Esophagus muscularis mucosa (tissue), 4 donors: ENCODE data around the gene RPAP3. TPM values are rescaled to one million over a fixed set of nuclear protein-coding genes. Genes with fewer than 3 reads are reported as not detected.
"Not testable (repeated sequence)": the region's sequence is repeated elsewhere in the genome, so short reads cannot be mapped to it uniquely, and the experiment has no call there.

Experiments
- DNase-seq: peaks from one replicate; pipeline ENCODE4 v3.0.0-alpha.2; 2017; ENCODE audit errors: extremely low spot score
- H3K27ac ChIP-seq, 4 donors: fragments of 200-600 bp; sonication (generic); replicated peaks in 1 of 4; 1 replicate in 3 of 4; 2 replicates in 1 of 4; pipeline ENCODE4 v1.5.1; 2016 to 2019; ENCODE audit warnings: mild to moderate bottlenecking in 1 of 4
- H3K27me3 ChIP-seq, 4 donors: fragments of 200-600 bp; sonication (generic); one replicate each; pipeline versions ENCODE4 v1.5.1 to v1.6.0; 2016 to 2019
- H3K36me3 ChIP-seq, 4 donors: fragments of 200-600 bp; sonication (generic); one replicate each; pipeline ENCODE4 v1.5.1; 2016 to 2019
- H3K4me1 ChIP-seq, 4 donors: fragments of 200-600 bp; sonication (generic); one replicate each; pipeline ENCODE4 v1.5.1; 2016 to 2019
- H3K4me3 ChIP-seq, 4 donors: fragments of 200-600 bp; sonication (generic); 1 replicate in 2 of 4; 2 replicates in 2 of 4; pipeline ENCODE4 v1.5.1; 2016 to 2019; ENCODE audit warnings: mild to moderate bottlenecking in 4 of 4, moderate library complexity in 1 of 4
- H3K9me3 ChIP-seq, 4 donors: fragments of 200-600 bp; sonication (generic); 1 replicate in 3 of 4; 2 replicates in 1 of 4; pipeline ENCODE4 v1.5.1; 2016 to 2019
- CTCF ChIP-seq, 3 experiments: fragments of 200-600 bp in 2 of 3; fragments of 450-650 bp in 1 of 3; sonication (generic) in 2 of 3; IDR thresholded peaks; one replicate each; pipeline ENCODE4 v1.5.1; 2017 to 2019; ENCODE audit warnings: antibody characterized with exemption in 3 of 3, mild to moderate bottlenecking in 2 of 3, moderate library complexity in 1 of 3
- EP300 ChIP-seq: sonication (generic); formaldehyde crosslinking; IDR thresholded peaks from one replicate; pipeline ENCODE4 v1.6.1; 2017; ENCODE audit warnings: antibody characterized with exemption
- POLR2A ChIP-seq: fragments of 450-650 bp; IDR thresholded peaks from one replicate; pipeline ENCODE4 v1.6.1; 2017; ENCODE audit warnings: antibody characterized with exemption, moderate library complexity, mild to moderate bottlenecking, low read depth
- POLR2AphosphoS5 ChIP-seq, 2 donors: sonication (generic); formaldehyde crosslinking; IDR thresholded peaks; one replicate each; pipeline ENCODE4 v1.6.1; 2017; ENCODE audit warnings: antibody characterized with exemption in 2 of 2
- WGBS: methylation state at CpG from one replicate; pipeline ENCODE4 v1.1.5; 2018; 5-methylcytosine and 5-hydroxymethylcytosine counted together
- intact Hi-C: fragments of 100-400 bp; cut with DNase I; formaldehyde crosslinking; loops from one replicate; pipeline ENCODE4 v1.15.1; 2023
- total RNA-seq, 4 donors: library from RNA; depleted of rRNA; stranded (reverse); fragments of >200 nt; gene quantifications; one replicate each; pipeline versions ENCODE4 v1.1.0 to v1.2.1, GENCODE V29; 2016

The RPAP3 gene
- total RNA-seq, 4 donors from 2014 or later: 10.3 to 17.9 (median 13.5) TPM

- DNase-seq: no peak
- Histone ChIP-seq H3K4me1 (peaks cover 0 to 17% (median 17%) of the 10 kb centered on the region in 4 donors), H3K9me3 (peaks cover 0 to 16% (median 12%) of the 10 kb centered on the region in 4 donors), H3K36me3 (no peaks in the 10 kb centered on the region), H3K4me3 (no peak overlapping the region), H3K27ac (no peak overlapping the region), H3K27me3 (no peaks in the 10 kb centered on the region)
- intact Hi-C loops: no loop called here
- no peak for TF ChIP-seq POLR2A
- TF ChIP-seq POLR2AphosphoS5 (IDR thresholded peaks at IDR 0.05): no peak
- TF ChIP-seq CTCF (IDR thresholded peaks at IDR 0.05): no peak
- TF ChIP-seq EP300: no peak
- 95% methylated on average over 2 of the region's 2 CpGs for WGBS
Observed at GRCh38 chr12:47648056-47648579, 57.7 kb downstream of the RPAP3 start.

GRCh38 chr12:47642310-47642709, 63.5 kb downstream of the RPAP3 start:
- 98% methylated on average over 3 of the region's 3 CpGs for WGBS
- H3K27me3 ChIP-seq, H3K36me3 ChIP-seq, H3K27ac ChIP-seq, H3K4me3 ChIP-seq, H3K4me1 ChIP-seq, intact Hi-C loops, DNase-seq: not testable (repeated sequence)
- peaks cover 0 to 28% (median 18%) of the 10 kb centered on the region in 4 donors for H3K9me3 ChIP-seq

- Histone ChIP-seq H3K9me3 (peaks cover 0 to 11% (median 3%) of the 10 kb centered on the region in 4 donors), H3K36me3 (no peaks in the 10 kb centered on the region), H3K27me3 (no peaks in the 10 kb centered on the region), H3K4me1 (no peaks in the 10 kb centered on the region), H3K27ac (no peak overlapping the region), H3K4me3 (no peak overlapping the region)
- TF ChIP-seq EP300: no peak
- no peak for TF ChIP-seq POLR2AphosphoS5 (IDR thresholded peaks at IDR 0.05)
- TF ChIP-seq CTCF (IDR thresholded peaks at IDR 0.05): peak in 1 of 3 experiments; percentile 26
- TF ChIP-seq POLR2A: no peak
- no peak for DNase-seq
- intact Hi-C loops: no loop called here
- WGBS: 80% methylated on average over 8 of the region's 8 CpGs
Observed at GRCh38 chr12:47636908-47637780, 68.7 kb downstream of the RPAP3 start.

GRCh38 chr12:47635770-47636169, 70.1 kb downstream of the RPAP3 start:
- H3K9me3 ChIP-seq: peaks cover 0 to 11% (median 3%) of the 10 kb centered on the region in 4 donors
- H3K27me3 ChIP-seq, H3K4me1 ChIP-seq, DNase-seq, H3K36me3 ChIP-seq, intact Hi-C loops, H3K27ac ChIP-seq, H3K4me3 ChIP-seq: not testable (repeated sequence)

- Histone ChIP-seq H3K36me3 (no peaks in the 10 kb centered on the region), H3K9me3 (peaks cover 0 to 11% (median 3%) of the 10 kb centered on the region in 4 donors), H3K4me1 (no peaks in the 10 kb centered on the region), H3K27me3 (no peaks in the 10 kb centered on the region), H3K4me3 (no peak overlapping the region), H3K27ac (no peak overlapping the region)
- no peak for TF ChIP-seq POLR2A
- no peak for DNase-seq
- WGBS: 58% methylated on average over 15 of the region's 16 CpGs
- intact Hi-C loops: no loop called here
Observed at GRCh38 chr12:47634127-47634526, 71.7 kb downstream of the RPAP3 start.

- no peak for TF ChIP-seq CTCF (IDR thresholded peaks at IDR 0.05)
- TF ChIP-seq POLR2AphosphoS5 (IDR thresholded peaks at IDR 0.05): no peak
- no peak for TF ChIP-seq POLR2A
- no peak for TF ChIP-seq EP300
- 90% methylated on average over 1 of the region's 1 CpG for WGBS
- Histone ChIP-seq H3K4me3 (no peak overlapping the region), H3K27me3 (no peaks in the 10 kb centered on the region), H3K4me1 (no peaks in the 10 kb centered on the region), H3K27ac (no peak overlapping the region), H3K36me3 (no peaks in the 10 kb centered on the region), H3K9me3 (no peaks in the 10 kb centered on the region)
- no peak for DNase-seq
- intact Hi-C loops: no loop called here
Observed at GRCh38 chr12:47621960-47622359, 83.9 kb downstream of the RPAP3 start.
